Fibroblast of lung (primary cell): ENCODE results near the gene MARK4.

Source experiments
- CTCF ChIP-seq, 2 donors: IDR thresholded peaks in 1 of 2; conservative IDR thresholded peaks in 1 of 2; 1 replicate in 1 of 2; 2 replicates in 1 of 2; pipeline ENCODE4 v1.5.1; 2011 to 2012; ENCODE audit warnings: low read length in 2 of 2, control low read depth in 1 of 2, inconsistent platforms in 1 of 2, low read depth in 1 of 2, mild to moderate bottlenecking in 1 of 2
- EZH2 ChIP-seq: IDR thresholded peaks from 2 replicates; pipeline ENCODE4 v1.5.1; 2012; ENCODE audit warnings: low read length, control low read depth, mild to moderate bottlenecking; ENCODE audit errors: missing control alignments

GRCh38 chr19:45295873-45296272 is 44.8 kb downstream of the MARK4 start:
- TF ChIP-seq CTCF (conservative IDR thresholded peaks at IDR 0.05 in 1 of 2, IDR thresholded peaks at IDR 0.05 in 1 of 2; ENCODE audit: low read depth in 1 of 2, low read length in 2 of 2) (no peak), EZH2 (no peak)
